22Rv1 (cell line): ENCODE data around the gene FHIT.

Experiments
- ZFX ChIP-seq: fragments of 450-650 bp; IDR thresholded peaks from 2 replicates; pipeline ENCODE4 v1.6.1; 2017; ENCODE audit warnings: antibody characterized with exemption, borderline replicate concordance
- TF ChIP-seq, protein P1 (sequence below): fragments of 450-650 bp; IDR thresholded peaks from 2 replicates; pipeline ENCODE4 v1.5.1; 2017; ENCODE audit warnings: mild to moderate bottlenecking

DNA sequence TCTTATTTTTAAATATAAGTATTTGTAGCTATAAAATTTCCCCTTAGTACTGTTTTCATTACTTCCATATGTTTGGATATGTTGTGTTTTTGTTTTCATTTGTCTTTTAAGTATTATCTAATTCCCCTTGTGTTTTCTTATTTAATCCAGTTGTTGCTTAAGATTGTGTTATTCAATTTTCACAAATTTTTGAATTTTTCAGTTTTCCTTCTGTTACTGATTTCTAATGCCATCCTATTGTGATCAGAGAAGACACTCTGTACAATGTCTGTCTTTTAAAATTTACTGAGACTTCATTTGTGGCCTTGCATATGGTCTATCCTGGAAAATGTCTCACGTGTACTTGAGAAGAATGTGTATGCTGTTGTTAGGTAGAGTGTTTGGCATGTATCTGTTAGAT lies 1405.9 kb downstream of the FHIT start:
- TF ChIP-seq, protein P1, sequence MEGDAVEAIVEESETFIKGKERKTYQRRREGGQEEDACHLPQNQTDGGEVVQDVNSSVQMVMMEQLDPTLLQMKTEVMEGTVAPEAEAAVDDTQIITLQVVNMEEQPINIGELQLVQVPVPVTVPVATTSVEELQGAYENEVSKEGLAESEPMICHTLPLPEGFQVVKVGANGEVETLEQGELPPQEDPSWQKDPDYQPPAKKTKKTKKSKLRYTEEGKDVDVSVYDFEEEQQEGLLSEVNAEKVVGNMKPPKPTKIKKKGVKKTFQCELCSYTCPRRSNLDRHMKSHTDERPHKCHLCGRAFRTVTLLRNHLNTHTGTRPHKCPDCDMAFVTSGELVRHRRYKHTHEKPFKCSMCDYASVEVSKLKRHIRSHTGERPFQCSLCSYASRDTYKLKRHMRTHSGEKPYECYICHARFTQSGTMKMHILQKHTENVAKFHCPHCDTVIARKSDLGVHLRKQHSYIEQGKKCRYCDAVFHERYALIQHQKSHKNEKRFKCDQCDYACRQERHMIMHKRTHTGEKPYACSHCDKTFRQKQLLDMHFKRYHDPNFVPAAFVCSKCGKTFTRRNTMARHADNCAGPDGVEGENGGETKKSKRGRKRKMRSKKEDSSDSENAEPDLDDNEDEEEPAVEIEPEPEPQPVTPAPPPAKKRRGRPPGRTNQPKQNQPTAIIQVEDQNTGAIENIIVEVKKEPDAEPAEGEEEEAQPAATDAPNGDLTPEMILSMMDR, result no peak
- TF ChIP-seq ZFX, result no peak
